ENCODE measurements around the gene CLIC6. TPM values are rescaled to one million over a fixed set of nuclear protein-coding genes. Genes with fewer than 3 reads are reported as not detected.

Gene CLIC6
- total and polyA plus RNA-seq, 3 donors from 2014 or later, result 0.16 to 2.0 (median 0.37) TPM

Other genes starting within 250 kb of the CLIC6 start
- under 1 TPM in 1 of 2 donors, not detected in 1; 0.37 TPM for gene SMIM34, start 245.0 kb upstream of the CLIC6 start, total RNA-seq
- not detected for gene SMIM34, start 245.0 kb upstream of the CLIC6 start, polyA plus RNA-seq (ENCODE audit: insufficient read depth, low read depth, low replicate concordance)
- gene KCNE1, start 156.8 kb upstream of the CLIC6 start, total RNA-seq, result 10 to 100 TPM; 12.4 to 16.7 TPM
- 7.3 TPM for gene KCNE1, start 156.8 kb upstream of the CLIC6 start, polyA plus RNA-seq (ENCODE audit: insufficient read depth, low read depth, low replicate concordance)
- gene RCAN1, start 53.9 kb upstream of the CLIC6 start, total RNA-seq, result 10 to 100 TPM; 16.7 to 21.9 TPM
- gene RCAN1, start 53.9 kb upstream of the CLIC6 start, polyA plus RNA-seq (ENCODE audit: insufficient read depth, low read depth, low replicate concordance), result 20.6 TPM

All from testis (tissue), 3 donors.